GM15510 (cell line): Measurements from ENCODE around the gene RAPGEF1.
A peak's percentile ranks its signal among the peaks of the same experiment; 100 is the strongest.

Source experiments
- POLR2A ChIP-seq: IDR thresholded peaks from 3 replicates; pipeline ENCODE4 v1.6.1; 2011; ENCODE audit warnings: borderline replicate concordance; ENCODE audit not compliant: insufficient read length; ENCODE audit errors: extremely low read depth

Gene RAPGEF1

DNA sequence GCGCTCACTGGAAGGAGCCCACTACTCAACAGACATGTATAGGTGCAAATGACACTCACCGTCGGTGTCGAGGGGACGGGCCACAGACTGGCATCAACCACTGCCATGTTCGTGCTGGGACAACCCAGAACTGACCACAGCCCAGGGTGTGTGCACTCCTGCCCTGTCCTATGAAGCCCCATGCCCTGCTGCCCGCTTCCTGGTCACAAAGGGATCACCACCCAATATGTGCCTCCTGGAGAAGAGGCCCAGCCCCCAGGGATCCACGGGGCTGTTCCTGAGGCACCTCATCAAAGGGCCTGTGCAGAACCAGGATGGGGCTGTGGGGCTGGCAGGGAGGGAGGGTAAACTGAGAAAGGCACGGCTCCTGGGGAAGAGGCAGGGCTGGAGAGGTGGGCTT, 151.5 kb downstream of the RAPGEF1 start:
- no peak for TF ChIP-seq POLR2A

DNA sequence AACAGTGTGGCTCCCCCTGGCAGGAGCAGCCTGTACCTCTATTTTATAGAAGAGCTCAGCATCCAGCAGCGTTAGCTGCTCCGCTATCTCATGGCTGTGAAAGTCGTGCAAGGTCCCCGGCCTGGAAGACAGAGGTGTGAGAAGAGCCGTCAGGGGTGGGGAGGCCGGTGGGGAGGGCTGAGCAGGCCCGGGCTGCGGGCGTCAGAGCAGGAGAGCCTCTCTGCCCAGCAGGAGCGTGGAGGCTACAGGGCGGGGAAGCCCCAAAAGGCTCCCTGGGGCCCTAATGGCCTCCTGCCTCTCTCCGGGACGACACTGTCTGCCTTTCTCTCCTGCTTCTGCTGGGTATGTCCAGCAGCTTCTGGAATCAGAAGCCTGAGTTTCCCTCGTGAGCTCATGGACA, 152.0 kb downstream of the RAPGEF1 start:
- TF ChIP-seq POLR2A: no peak

DNA sequence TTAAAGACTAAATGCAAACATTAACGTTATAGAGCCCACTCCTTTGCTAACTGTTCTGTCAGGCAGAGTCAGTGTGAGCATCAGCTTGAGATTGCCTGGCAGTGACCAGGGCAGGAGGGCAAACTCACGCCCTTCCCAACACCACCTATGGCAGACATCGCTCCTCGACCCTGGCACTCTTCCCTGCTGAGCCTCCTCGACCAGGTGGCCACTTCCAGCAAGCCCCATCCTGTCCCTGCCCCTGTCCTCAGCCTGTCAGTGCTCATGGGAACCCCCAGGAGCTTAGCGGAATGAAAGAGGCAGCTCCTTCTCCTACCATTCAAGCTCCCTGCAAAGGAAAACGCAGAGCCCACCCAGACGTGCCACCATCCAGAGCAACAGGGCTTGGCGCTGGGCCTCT, 152.5 kb downstream of the RAPGEF1 start:
- TF ChIP-seq POLR2A: no peak

DNA sequence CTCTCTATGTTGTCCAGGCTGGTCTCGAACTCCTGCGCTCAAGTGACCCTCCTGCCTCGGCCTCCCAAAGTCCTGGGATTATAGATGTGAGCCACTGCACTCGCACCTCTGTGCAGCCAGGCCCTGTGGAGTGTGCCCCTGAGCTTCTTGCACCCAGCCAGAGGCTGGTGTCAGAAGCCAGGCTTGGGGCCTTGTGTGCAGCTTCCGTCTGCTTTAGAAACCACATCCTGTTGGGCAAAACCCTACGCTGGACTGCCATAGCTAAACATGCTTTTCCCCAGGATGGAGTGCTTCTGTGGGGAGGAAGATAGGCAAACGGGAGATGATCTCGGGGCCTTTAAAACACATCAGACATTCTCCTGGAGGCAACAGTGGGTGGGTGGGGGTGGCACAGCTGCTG, 154.5 kb downstream of the RAPGEF1 start:
- no peak for TF ChIP-seq POLR2A

DNA sequence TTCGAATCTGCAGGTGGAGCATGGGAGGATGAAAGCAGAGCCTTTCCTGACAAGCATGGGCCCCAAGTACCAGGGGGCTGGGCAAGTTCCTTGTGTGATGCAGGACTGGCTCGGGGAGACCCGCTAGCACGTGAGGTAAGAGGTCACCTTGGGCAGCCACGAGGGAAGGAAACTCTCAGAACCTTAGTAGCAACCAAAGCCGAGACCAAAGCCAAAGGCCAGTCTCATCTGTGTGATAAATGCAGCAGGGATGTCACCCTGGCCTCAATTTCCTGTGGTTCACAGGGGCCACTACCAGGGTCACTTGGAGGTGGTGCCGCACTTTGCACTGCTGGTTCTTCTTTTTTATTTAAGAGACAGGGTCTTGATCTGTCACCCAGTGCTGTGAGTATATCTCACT, 155.0 kb downstream of the RAPGEF1 start:
- TF ChIP-seq POLR2A: no peak

DNA sequence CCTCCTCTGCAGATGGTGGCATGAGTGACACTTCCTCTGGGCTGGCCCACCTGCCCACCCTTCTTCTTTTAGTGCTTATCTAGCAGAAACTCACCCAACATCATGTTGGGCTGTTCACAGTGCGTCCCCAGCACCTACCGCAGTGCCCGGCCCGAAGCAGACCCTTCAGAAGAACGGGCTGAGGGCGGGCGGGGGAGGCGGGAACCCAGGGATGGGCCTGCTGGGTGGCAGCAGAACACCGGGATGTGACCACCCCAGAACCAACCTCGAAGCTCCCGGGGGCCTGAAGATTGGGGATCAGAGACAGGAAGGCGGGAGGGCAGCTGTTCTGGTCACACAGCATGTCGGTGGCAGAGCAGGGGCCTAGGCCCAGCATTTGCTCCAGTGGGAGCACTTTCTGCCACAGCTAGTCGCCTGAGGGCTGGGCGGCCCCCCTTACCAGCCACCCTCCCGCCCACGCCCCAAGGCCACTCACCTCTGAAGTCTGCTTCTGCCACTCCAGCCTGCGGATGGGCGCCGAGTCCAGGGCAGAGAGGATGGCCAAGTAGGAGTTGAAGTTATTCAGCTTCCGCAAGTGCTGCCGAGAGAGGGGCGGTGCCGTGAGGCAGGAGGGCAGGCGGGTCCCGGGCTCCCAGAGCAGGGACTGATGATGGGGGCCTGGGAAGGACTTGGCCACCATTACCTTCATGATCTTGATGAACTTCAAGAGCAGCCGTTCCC, 155.9 kb downstream of the RAPGEF1 start:
- no peak for TF ChIP-seq POLR2A

DNA sequence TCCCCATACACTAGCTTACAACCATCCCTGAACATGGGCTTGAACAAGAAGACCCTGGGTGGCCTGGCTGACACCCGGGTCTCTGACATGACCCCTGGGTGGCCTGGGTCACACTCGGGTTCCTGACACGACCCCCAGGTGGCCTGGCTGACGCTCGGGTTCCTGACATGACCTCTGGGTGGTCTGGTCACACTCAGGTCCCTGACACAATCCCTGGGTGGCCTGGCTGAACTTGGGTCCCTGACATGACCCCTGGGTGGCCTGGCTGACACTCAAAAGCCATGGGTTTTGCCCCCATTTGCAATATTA, 156.6 kb downstream of the RAPGEF1 start:
- no peak for TF ChIP-seq POLR2A

DNA sequence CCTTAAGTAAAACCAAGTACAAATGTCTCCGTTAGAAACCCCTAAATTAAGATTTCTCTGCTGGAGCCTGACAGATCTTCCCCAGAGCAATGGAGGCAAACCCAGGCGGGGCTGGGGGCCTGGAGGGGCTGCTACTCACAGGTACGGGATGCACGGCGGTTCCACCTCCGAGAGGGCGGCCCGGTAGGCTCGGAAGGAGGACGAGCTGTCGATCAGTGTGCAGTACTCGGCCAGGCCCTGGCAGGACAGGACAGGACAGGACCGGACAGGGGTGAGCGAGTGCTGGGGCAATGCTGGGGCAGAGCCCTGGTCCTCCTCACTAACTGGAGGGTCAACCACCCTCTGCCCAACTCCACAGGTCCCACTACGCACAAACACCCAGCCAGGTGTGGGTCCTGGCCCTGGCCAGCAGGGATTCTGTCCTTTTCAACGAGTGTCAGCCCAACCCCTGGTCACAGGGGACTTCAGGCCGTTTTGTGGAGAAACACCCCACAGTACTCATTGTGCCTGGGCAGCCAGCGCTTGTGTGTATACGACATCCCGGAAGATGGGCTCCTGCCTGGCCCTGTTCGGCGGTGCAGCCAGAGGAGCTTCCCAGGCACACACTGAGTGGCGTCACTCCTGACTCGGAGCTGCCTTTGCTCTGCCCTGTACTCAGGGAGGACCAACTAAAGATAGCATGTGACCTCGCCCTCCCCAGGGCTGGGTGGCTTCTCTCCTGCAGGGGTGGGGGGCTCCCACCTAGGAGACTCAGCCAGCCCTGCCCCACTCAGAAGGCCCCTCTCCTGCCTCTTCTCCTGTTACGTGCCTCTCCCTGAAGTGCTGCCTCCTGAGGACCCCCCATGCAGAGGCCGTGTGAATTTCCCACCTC, 157.2 kb downstream of the RAPGEF1 start:
- TF ChIP-seq POLR2A: no peak

DNA sequence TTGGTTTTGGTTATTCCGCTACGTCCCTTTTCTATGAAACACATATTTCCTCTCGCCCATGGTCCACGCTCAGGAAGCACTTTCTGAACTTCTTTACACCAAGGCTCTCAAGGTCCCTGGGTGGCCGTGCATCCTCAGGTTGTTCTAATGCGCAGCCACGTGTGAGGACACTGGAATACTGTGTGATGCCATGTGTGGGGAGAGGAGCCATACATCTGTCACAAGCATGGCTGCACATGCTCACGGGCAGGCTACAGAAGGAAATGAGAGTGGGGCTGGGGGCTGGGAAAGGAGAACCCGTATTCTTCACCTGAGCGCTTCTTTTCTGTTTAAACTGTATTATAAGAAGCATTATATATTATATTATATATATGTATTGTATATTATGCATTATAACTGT, 157.8 kb downstream of the RAPGEF1 start:
- TF ChIP-seq POLR2A: no peak

DNA sequence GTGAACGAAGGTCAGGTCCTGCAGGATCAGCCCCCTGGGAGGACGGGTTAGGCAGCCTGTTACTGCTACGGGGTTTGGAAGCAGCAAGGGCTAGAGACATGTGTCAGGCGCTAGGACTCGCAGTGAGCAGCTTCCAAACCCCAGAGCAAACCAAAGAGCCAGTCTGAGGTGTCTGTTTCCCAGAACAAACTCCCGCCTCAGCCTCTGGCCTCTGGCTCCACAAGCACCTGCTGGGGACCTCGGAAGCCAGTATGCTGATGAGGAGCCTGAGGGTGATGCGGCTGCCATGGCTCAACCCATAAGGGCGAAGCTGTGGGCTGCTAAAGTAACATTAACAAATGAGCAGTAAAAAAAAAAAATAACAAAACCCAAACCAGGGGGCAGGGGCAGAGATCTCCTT, 159.5 kb downstream of the RAPGEF1 start:
- TF ChIP-seq POLR2A: no peak

DNA sequence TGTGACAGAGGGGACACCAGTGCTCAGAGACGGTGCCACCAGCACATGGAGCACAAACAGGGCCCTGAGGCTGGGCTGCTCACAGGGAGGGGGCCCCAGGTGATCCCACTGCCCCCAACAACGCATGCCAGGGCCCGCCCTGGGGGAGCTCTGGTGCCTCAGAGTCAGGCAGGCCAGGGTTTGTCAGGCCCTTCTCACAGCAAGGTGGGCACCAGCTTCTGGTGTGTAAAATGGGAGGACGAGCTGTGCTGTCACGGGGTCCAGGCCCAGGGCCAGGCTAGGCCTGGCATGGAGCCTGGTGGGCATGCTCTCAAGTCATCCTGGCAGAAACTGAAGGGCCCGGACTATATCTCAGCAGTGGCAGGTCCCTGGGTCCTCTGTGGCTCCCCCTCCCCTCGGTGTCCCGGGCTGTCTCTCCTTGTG, 160.1 kb downstream of the RAPGEF1 start:
- no peak for TF ChIP-seq POLR2A

DNA sequence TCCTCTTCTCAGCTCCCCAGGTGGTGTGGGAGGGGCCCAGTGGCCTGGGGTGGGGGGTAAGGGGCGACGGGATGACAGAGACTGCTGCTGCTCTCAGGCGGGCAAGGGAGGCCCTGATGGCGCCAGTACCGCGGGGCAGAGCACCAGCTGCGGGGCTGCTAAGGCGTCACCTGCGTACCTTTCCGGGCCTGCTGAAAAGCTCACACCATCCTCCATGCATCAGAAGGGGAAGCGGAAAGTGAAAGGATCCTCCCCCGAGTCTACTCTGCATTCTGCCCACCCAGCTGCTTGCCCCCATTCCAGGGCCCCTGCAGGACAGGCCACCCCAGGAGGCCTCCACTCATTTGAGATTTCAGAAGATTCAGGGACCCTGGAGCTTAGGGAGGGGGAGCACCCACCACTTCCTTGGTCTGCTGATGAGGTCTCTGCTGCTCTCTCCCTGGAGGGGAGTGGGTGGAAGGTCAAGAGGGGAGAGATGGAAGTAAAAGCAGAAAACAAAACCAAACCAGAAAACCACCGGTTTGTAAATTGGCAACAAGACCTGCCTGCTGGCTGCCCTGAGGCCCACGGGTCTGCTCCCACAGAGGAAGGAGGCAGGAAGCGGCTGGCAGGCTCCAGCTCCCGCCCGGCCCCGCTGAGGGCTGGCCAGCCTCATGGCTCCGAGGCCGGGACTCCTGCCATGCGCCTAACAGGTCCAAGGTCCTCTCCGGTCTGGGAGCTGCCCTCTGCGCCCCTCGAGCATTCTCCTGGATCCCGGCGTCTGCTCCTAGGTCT, 161.0 kb downstream of the RAPGEF1 start:
- no peak for TF ChIP-seq POLR2A

DNA sequence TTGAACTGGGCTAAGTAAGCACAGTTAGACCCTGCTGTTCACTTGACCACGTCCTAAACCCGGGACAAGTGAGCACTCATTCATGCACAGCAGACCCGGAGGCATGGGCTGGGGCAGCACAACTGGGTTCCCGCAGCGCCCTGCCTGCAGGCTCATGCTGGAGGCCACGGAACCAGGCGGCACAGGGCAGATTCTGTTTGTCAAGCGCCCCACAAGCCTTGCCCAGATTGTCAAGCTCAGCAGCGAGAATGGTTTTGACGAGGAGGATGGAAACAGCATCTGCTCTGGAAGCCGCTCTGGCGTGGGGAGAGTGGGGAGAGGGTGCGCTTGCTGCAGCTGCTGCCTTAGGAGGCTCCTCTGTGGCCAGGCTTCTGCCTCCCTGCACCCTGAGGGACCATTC, 161.9 kb downstream of the RAPGEF1 start:
- no peak for TF ChIP-seq POLR2A

DNA sequence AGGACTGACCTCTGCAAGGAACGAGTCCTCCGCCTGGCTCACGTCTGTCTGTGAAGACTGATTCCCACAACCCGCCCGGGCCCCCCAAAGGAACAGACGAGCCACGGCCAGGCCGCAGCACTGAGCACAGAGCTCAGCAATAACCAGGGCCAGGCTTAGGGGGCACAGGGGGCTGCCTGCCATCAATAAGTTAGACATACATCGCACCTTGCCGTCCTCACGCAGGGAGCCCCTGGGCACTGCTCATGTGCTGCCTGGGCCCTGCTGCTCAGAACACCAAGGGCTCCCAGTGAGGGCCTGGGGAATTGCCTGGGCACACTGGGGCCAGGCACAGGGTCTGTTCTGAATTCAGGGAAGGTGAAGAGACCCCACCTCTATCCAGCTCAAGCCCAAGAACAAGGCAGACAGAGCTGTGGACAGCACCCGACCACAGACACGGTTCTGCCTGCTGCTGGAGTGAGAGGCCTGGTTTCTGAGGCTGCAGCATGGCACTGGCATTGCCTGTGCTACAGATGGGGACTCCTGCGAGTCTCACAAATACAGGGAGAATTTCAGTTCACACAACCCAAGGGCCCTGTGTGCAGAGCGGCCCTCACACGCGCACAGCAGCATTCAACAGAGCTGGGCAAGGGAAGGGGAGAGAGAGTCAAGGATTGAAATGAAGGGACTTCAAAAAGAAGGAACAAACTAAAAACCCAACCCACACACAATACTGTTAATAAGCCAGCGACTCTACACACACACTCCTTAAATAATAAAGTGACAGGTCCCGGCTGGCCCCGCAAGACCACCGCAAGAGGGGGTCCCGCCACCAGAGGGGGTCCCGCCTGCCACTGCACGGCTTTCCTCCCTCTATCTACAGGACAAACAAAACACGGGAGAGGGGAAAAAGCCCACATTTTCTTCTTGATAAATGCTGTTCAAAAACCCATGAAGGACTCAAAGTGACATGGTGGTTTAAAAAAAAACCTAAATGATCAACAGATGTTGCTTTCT, 162.6 kb downstream of the RAPGEF1 start:
- peak; percentile 8 for TF ChIP-seq POLR2A

DNA sequence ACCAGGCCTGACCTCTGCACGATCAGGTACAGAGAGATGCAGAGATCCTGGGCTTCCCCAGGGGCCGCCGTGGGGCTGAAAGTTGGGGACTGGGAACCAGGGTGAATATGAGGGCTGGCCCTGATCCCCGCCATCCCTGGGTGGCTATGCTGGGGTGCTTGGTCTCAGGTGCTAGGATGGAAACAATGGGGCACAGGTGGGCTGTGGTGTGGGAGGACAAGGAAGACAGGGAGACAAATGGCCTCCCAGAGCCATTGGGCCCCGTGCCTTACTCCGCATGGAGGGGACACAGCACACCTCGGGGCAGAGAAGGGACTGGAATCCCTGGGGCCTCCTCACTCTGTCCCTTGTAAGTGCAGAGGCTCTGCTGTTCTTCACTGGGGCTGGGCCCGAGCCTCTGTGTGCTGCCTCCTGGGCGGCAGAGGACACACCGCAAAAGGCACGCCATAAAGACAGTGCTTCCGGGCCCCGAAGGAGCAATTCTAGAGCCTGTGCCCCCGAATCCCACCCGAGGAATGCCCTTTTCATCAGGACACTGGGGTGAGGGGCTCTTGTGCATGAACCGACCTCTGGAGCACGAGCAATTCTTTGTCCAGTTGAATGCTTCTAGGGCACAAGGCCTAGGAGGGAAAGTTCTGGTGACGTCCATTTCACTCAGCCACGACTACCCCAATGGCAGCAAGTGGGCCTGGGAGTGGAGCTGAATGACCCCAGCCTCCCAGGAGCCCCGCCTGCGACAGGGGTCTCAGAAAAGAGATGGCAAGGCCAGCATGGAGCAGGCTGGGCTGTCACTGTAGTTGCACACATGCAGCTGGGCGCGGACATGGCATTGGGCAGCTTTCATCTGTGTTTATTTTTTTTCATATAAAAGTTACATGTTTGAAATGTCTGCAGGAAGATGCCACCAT, 163.7 kb downstream of the RAPGEF1 start:
- no peak for TF ChIP-seq POLR2A
